WTC11 (cell line): ENCODE results near the gene NUP93.

Experiments
- NR2C2 ChIP-seq: sonication (generic); formaldehyde crosslinking; IDR thresholded peaks from 2 replicates; pipeline ENCODE4 v1.8.0; 2022; ENCODE audit warnings: mild to moderate bottlenecking, missing genetic modification reagents
- TF ChIP-seq, protein P1 (sequence below): fragments of 200-600 bp; IDR thresholded peaks from 2 replicates; pipeline ENCODE4 v1.8.0; 2022; ENCODE audit warnings: antibody characterized with exemption
- TF ChIP-seq, protein P2 (sequence below): sonication (generic); formaldehyde crosslinking; conservative IDR thresholded peaks from 2 replicates; pipeline ENCODE4 v1.8.1; 2023; ENCODE audit warnings: mild to moderate bottlenecking, low read depth, missing genetic modification reagents, moderate library complexity

DNA sequence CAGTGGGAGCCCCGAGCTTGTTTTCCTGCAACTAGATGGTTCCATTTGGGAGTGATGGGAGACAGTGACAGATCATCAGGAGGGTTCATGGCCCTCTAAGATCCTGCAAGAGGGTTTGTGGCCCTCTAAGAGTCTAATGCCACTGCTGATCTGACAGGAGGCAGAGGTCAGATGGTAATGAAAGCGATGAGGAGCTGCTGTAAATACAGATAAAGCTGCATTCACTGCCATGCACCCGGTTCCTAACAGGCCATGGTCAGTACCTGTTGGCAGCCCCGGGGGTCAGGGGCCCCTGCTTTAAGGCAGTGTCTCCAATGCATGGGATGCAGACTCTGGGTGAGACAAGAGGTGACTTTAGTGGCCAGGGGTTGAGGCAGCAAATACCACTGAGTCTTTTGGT lies 165.9 kb downstream of the NUP93 start:
- TF ChIP-seq, protein P1, sequence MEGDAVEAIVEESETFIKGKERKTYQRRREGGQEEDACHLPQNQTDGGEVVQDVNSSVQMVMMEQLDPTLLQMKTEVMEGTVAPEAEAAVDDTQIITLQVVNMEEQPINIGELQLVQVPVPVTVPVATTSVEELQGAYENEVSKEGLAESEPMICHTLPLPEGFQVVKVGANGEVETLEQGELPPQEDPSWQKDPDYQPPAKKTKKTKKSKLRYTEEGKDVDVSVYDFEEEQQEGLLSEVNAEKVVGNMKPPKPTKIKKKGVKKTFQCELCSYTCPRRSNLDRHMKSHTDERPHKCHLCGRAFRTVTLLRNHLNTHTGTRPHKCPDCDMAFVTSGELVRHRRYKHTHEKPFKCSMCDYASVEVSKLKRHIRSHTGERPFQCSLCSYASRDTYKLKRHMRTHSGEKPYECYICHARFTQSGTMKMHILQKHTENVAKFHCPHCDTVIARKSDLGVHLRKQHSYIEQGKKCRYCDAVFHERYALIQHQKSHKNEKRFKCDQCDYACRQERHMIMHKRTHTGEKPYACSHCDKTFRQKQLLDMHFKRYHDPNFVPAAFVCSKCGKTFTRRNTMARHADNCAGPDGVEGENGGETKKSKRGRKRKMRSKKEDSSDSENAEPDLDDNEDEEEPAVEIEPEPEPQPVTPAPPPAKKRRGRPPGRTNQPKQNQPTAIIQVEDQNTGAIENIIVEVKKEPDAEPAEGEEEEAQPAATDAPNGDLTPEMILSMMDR, result no peak
- TF ChIP-seq, protein P2, sequence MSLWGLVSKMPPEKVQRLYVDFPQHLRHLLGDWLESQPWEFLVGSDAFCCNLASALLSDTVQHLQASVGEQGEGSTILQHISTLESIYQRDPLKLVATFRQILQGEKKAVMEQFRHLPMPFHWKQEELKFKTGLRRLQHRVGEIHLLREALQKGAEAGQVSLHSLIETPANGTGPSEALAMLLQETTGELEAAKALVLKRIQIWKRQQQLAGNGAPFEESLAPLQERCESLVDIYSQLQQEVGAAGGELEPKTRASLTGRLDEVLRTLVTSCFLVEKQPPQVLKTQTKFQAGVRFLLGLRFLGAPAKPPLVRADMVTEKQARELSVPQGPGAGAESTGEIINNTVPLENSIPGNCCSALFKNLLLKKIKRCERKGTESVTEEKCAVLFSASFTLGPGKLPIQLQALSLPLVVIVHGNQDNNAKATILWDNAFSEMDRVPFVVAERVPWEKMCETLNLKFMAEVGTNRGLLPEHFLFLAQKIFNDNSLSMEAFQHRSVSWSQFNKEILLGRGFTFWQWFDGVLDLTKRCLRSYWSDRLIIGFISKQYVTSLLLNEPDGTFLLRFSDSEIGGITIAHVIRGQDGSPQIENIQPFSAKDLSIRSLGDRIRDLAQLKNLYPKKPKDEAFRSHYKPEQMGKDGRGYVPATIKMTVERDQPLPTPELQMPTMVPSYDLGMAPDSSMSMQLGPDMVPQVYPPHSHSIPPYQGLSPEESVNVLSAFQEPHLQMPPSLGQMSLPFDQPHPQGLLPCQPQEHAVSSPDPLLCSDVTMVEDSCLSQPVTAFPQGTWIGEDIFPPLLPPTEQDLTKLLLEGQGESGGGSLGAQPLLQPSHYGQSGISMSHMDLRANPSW (CRISPR knock-in tag), result no peak
- TF ChIP-seq NR2C2 (CRISPR knock-in tag), result no peak
